Effector memory CD4-positive, alpha-beta T cell (primary cell): ENCODE measurements around the gene KRTAP1-4.

Source experiments
- DNase-seq, 3 donors: peaks; one replicate each; pipeline ENCODE4 v3.0.0-alpha.2; 2020
- H3K27ac ChIP-seq: 2 replicates; pipeline ENCODE4 v1.7.0; 2013; ENCODE audit warnings: mild to moderate bottlenecking, low read length, moderate library complexity; ENCODE audit not compliant: insufficient read depth, poor library complexity, severe bottlenecking
- H3K27me3 ChIP-seq: replicated peaks from 2 replicates; pipeline ENCODE4 v1.7.0; 2013; ENCODE audit warnings: mild to moderate bottlenecking, low read length; ENCODE audit not compliant: insufficient read depth, control insufficient read depth, poor library complexity, severe bottlenecking
- H3K36me3 ChIP-seq: 2 replicates; pipeline ENCODE4 v1.7.0; 2013; ENCODE audit warnings: mild to moderate bottlenecking, low read length, moderate library complexity; ENCODE audit not compliant: control insufficient read depth, insufficient read depth
- H3K4me1 ChIP-seq: 2 replicates; pipeline ENCODE4 v1.7.0; 2013; ENCODE audit warnings: low read length, mild to moderate bottlenecking; ENCODE audit not compliant: control insufficient read depth, insufficient read depth, poor library complexity, severe bottlenecking
- H3K4me3 ChIP-seq: 2 replicates; pipeline ENCODE4 v1.7.0; 2013; ENCODE audit warnings: low read length, low read depth, mild to moderate bottlenecking; ENCODE audit not compliant: insufficient read depth, poor library complexity, severe bottlenecking
- H3K9me3 ChIP-seq: 2 replicates; pipeline ENCODE4 v1.7.0; 2013; ENCODE audit warnings: mild to moderate bottlenecking, low read length, moderate library complexity; ENCODE audit not compliant: control insufficient read depth

Gene KRTAP1-4

DNA sequence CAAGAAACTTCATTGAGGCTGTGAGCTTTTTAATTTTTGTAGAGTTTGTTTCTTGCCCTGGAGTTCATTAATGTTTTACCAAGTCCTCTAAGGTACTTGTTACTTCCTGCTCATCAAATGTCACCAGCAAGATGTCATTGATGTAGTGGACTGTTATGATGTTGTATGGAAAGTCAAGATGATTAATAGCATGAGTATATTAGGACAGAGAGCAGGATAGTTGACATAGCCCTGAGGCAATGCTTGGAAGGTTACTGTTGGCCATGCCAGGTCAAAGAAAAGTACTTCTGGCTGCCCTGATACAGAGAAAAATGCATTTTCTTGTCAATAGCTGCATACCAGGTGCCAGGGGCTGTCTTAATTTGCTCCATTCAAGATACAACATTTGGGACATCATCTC lies 9.7 kb downstream of the KRTAP1-4 start:
- Histone ChIP-seq H3K4me3 (no peak overlapping the region), H3K27me3 (no peaks in the 10 kb centered on the region), H3K9me3 (no peaks in the 10 kb centered on the region), H3K4me1 (no peaks in the 10 kb centered on the region), H3K27ac (no peak overlapping the region), H3K36me3 (no peaks in the 10 kb centered on the region)
- DNase-seq: no peak

DNA sequence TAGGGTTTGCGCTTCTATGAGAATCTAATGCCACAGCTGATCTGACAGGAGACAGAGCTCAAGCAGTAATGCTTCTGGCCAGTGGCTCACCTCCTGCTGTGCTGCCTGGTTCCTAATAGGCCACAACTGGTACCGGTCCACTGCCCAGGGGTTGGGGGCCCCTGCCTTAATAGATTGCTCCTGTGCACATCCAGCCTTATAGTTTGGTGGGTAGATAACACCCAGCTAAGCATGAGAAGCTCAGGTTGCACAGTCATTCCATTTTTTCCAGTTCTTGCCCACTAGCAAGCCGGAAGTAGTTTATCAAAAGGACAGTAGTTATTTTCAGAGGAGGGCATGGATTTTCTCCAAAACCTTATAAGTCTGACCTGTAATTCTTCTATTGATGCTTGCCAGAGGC lies 10.6 kb downstream of the KRTAP1-4 start:
- Histone ChIP-seq H3K27me3 (no peaks in the 10 kb centered on the region), H3K4me1 (no peaks in the 10 kb centered on the region), H3K36me3 (no peaks in the 10 kb centered on the region), H3K9me3 (no peaks in the 10 kb centered on the region), H3K27ac (no peak overlapping the region), H3K4me3 (no peak overlapping the region)
- no peak for DNase-seq

DNA sequence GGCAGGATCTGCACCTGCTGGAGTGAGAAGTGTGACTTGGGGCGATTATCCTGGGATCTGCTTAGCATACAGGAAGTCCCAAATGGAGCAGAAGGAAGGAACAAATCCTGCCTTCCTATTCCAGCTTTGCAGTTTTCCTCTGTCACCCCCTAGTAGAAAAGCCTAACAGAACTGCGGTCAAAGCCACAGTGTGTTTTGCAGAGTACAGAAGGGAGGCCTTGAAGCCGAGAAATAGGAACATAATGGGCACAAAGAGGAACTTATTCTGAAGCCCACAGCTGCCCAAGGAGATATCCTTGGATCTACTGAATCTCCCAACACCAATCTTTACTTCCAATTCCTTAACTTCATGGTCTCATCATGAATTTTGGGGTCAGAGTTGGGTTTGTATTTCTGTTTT lies 11.5 kb downstream of the KRTAP1-4 start:
- Histone ChIP-seq H3K27me3 (no peaks in the 10 kb centered on the region), H3K36me3 (no peaks in the 10 kb centered on the region), H3K9me3 (no peaks in the 10 kb centered on the region), H3K4me3 (no peak overlapping the region), H3K4me1 (no peaks in the 10 kb centered on the region), H3K27ac (no peak overlapping the region)
- DNase-seq: no peak

DNA sequence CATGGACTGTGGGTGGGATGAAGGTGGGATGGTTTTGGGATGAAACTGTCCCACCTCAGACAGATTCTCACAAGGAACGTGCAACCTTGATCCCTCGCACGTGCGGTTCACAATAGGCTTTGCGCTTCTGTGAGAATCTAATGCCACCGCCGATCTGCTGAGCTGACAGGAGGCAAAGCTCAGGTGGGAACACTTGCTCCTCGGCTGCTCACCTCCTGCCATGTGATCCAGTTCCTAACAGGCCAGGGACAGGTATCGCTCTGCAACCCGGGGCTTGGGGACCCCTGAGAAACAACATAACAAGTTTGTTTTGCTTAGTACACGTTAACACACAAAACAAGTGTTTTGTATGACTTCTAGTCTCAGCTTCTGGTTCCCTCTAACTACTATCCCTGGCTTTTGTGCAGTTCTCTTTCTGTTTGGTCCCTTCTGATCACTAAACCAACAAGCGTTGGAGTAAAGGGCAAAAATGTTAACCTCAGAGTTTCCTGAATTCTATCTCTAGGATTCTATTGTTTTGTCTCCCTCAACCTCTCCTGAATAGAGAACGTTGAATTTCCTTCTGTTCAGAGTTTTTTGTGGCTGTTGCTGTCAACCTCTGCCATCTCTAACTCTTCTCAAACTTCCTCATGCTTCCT lies 13.3 kb downstream of the KRTAP1-4 start:
- no peaks in the 10 kb centered on the region for H3K4me1 ChIP-seq

DNA sequence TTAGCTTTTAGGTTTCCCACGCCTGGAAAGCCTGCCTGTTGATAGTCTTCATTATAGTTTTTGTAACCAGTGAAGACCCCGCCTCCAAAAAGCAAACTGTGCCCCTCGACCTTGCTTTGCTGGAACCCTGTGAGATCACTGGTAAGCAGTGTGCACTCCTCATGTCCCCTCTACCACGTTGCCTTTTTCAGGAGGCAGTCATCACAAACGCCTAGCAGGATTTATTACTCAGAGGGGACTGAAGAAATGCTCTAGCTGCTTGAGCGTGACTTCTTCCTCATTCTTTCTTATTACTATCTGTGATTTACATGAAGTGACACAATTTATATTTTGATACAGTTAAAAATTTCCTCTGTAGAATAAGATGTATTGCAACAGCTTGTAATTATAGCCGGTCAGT lies 14.5 kb downstream of the KRTAP1-4 start:
- Histone ChIP-seq H3K27me3 (no peaks in the 10 kb centered on the region), H3K9me3 (no peaks in the 10 kb centered on the region), H3K4me3 (no peak overlapping the region), H3K36me3 (no peaks in the 10 kb centered on the region), H3K27ac (no peak overlapping the region), H3K4me1 (no peaks in the 10 kb centered on the region)
- no peak for DNase-seq

More for the DNA sequence above, 13.3 kb downstream of the KRTAP1-4 start:
- Histone ChIP-seq H3K9me3 (no peaks in the 10 kb centered on the region), H3K4me3 (no peak overlapping the region), H3K27me3 (no peaks in the 10 kb centered on the region), H3K27ac (no peak overlapping the region), H3K36me3 (no peaks in the 10 kb centered on the region)
- DNase-seq: no peak

DNA sequence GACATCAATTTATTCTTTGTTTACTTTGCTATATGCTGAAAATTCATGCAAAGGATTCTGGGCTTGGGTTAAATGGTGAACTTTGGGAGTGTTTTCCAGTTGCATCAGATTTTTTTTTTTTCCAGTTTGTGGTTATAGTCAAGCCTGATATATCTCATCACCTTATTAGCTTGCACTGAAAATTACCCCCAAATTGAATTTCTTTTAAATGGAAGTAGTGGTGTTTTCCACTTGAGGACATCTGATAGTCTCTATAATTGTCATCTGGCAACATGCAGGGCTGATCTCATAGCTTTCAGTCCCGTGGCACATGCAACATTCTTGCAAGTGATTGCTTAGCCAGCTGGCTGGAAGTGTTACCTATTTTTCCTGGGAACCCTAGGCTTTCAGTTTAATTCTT lies 16.4 kb downstream of the KRTAP1-4 start:
- Histone ChIP-seq H3K4me3 (no peak overlapping the region), H3K27me3 (no peaks in the 10 kb centered on the region), H3K36me3 (no peaks in the 10 kb centered on the region), H3K9me3 (no peaks in the 10 kb centered on the region), H3K4me1 (no peaks in the 10 kb centered on the region), H3K27ac (no peak overlapping the region)
- DNase-seq: no peak

DNA sequence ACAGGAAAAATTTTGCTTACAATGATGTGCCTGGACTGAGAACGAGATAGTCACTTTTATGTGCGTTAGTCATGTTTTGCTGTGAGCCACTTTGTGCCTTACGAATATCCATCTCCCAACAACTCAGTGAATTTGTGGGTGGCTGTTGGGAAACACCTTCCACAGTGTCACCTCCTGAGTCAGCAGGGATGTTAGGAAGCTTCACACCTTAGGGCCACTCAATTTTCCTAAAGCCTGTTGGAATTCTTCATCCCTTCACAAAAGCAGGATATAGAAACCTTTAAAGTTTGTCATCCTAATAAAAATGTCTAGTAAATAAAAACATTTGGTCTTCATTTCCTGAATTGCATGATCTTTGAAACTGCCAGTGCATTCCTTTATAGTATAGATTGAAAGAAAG lies 16.8 kb downstream of the KRTAP1-4 start:
- Histone ChIP-seq H3K4me1 (no peaks in the 10 kb centered on the region), H3K27ac (no peak overlapping the region), H3K27me3 (no peaks in the 10 kb centered on the region), H3K9me3 (no peaks in the 10 kb centered on the region), H3K4me3 (no peak overlapping the region), H3K36me3 (no peaks in the 10 kb centered on the region)
- no peak for DNase-seq

DNA sequence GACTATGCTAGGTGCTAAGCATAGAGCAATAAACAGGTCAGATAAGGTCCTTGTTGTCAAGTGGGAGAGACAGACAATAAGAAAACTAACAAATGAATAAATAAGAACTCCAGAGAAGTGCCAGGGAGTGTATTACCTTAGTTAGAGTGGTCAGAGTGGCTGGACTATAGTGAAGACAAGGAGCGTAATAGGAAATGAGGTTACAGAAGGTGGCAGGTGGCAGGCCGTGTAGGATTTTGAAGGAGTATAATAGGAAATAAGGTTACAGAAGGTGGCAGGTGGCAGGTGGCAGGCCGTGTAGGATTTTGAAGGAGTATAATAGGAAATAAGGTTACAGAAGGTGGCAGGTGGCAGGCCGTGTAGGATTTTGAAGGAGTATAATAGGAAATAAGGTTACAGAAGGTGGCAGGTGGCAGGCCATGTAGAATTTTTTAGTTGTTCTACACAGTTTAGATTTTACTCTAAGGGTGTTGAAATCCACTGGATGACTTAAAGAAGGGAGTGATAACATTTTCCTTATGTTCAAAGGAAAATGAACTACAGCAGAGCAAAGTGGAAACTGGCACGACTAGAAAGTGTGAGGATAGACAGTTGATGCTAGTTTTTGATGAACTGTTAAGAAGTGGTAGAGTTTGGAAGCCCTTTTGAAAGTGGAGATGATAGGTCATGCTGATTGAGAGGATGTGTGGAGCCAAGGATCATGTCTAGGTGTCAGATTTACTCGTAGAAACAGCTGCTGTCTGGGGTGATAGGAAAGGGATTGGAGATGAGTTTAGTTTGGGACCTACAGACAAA lies 17.5 kb downstream of the KRTAP1-4 start:
- Histone ChIP-seq H3K4me1 (no peaks in the 10 kb centered on the region), H3K27me3 (no peaks in the 10 kb centered on the region), H3K27ac (no peak overlapping the region), H3K9me3 (no peaks in the 10 kb centered on the region), H3K4me3 (no peak overlapping the region), H3K36me3 (no peaks in the 10 kb centered on the region)
- DNase-seq: no peak

DNA sequence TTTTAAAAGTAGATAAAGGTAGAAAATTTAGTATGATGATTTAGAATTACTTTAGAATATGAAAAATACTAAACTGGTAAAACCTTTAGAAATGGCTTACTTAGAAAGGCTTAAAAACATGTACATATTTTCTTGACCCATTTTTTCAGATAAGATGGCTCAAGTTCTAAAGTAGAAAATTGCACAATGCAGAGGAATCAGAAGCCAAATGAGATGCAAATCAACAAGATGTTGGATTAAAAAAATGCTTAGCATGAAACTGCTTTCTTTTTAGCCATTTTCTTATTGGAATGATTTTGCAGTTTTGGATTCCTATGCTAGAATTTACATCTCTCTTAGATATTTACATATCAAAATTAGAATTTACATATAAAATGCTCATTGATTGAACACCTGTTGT lies 19.6 kb downstream of the KRTAP1-4 start:
- Histone ChIP-seq H3K4me3 (no peak overlapping the region), H3K36me3 (no peaks in the 10 kb centered on the region), H3K9me3 (no peaks in the 10 kb centered on the region), H3K4me1 (no peaks in the 10 kb centered on the region), H3K27ac (no peak overlapping the region), H3K27me3 (no peaks in the 10 kb centered on the region)
- DNase-seq: no peak

DNA sequence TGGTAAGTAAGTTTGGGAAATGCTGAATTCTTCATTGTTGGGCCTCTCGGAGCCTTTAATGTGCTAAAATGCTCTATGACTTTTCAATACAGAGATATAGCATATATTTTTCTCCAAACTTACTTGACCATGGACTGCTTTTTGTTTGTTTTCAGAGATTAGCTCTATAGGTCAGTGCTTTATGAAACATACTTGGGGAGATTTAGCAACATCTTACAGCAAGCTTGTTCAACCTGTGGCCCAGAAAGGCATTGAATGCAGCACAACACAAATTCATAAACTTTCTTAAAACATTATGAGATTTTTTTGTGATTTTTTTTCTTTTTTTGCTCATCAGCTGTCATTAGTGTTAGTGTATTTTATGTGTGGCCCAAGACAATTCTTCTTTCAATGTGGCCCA lies 20.1 kb downstream of the KRTAP1-4 start:
- Histone ChIP-seq H3K27me3 (no peaks in the 10 kb centered on the region), H3K36me3 (no peaks in the 10 kb centered on the region), H3K4me3 (no peak overlapping the region), H3K27ac (no peak overlapping the region), H3K4me1 (no peaks in the 10 kb centered on the region), H3K9me3 (no peaks in the 10 kb centered on the region)
- no peak for DNase-seq
